Panc1 (cell line): ENCODE measurements around the gene STXBP4. TPM values are rescaled to one million over a fixed set of nuclear protein-coding genes. Genes with fewer than 3 reads are reported as not detected.

Experiments used
- ATAC-seq: fragments of 200-7000 bp; cut with Tn5 transposase; 2 replicates; pipeline ENCODE4 v1.9.1; 2020; ENCODE audit warnings: mild to moderate bottlenecking, moderate library complexity
- BruUV-seq: library from RNA; stranded (reverse); fragments of 400-500 nt; replicated peaks from 2 replicates; lab custom pipeline; 2021; lab: Mats Ljungman, UMichigan
- CTCF ChIA-PET: fragments of 300-600 bp; sonication (Branson Sonifier 250); formaldehyde crosslinking; loops from one replicate; lab custom pipeline; 2022; ENCODE audit warnings: antibody characterized with exemption; lab: Charles Lee
- POLR2A ChIA-PET: fragments of 300-600 bp; sonication (Branson Sonifier 250); formaldehyde crosslinking; loops from one replicate; lab custom pipeline; 2022; ENCODE audit warnings: antibody characterized with exemption; lab: Charles Lee
- DNase-seq: peaks from one replicate; pipeline ENCODE4 v3.0.0-alpha.2; 2010; ENCODE audit warnings: low read depth, low spot score
- H3K27ac ChIP-seq: 2 replicates; pipeline ENCODE4 v1.5.1; 2011; ENCODE audit warnings: mild to moderate bottlenecking, low read length, inconsistent platforms
- H3K27me3 ChIP-seq: fragments of 200-500 bp; sonication (Bioruptor generic); 2 replicates; pipeline ENCODE4 v1.6.0; 2014; ENCODE audit warnings: low read length, inconsistent platforms; ENCODE audit not compliant: control insufficient read depth, insufficient read depth
- H3K36me3 ChIP-seq: fragments of 200-500 bp; sonication (Bioruptor generic); 2 replicates; pipeline ENCODE4 v1.5.1; 2014; ENCODE audit warnings: inconsistent platforms, mild to moderate bottlenecking, low read length, moderate library complexity; ENCODE audit not compliant: control insufficient read depth, insufficient read depth
- H3K4me1 ChIP-seq: 2 replicates; pipeline ENCODE4 v1.5.1; 2011; ENCODE audit warnings: inconsistent platforms, mild to moderate bottlenecking, low read length, moderate library complexity; ENCODE audit not compliant: control insufficient read depth, insufficient read depth
- H3K4me3 ChIP-seq, 2 experiments: 2 replicates each; pipeline ENCODE4 v1.5.1; 2011 to 2012; ENCODE audit warnings: low read depth in 2 of 2, low read length in 2 of 2, mild to moderate bottlenecking in 2 of 2, inconsistent platforms in 1 of 2, moderate library complexity in 1 of 2
- H3K9me3 ChIP-seq: fragments of 200-500 bp; sonication (Bioruptor generic); 2 replicates; pipeline ENCODE4 v1.5.1; 2014; ENCODE audit warnings: low read depth, mild to moderate bottlenecking, inconsistent platforms, low read length, moderate library complexity; ENCODE audit not compliant: control insufficient read depth, insufficient read depth
- CTCF ChIP-seq: fragments of 450-650 bp; IDR thresholded peaks from 2 replicates; pipeline ENCODE4 v1.5.1; 2017; ENCODE audit warnings: mild to moderate bottlenecking
- POLR2AphosphoS5 ChIP-seq: IDR thresholded peaks from 2 replicates; pipeline ENCODE4 v1.6.1; 2012; ENCODE audit warnings: mild to moderate bottlenecking, low read depth, low read length, moderate library complexity
- REST ChIP-seq, 2 experiments: IDR thresholded peaks; 2 replicates each; pipeline ENCODE4 v1.6.1; 2011 to 2012; ENCODE audit warnings: low read depth in 2 of 2, control low read depth in 1 of 2, low read length in 1 of 2, mild to moderate bottlenecking in 1 of 2, moderate library complexity in 1 of 2; ENCODE audit not compliant: insufficient read depth in 1 of 2
- SIN3A ChIP-seq: IDR thresholded peaks from 2 replicates; pipeline ENCODE4 v1.6.1; 2012; ENCODE audit warnings: low read depth, mild to moderate bottlenecking, low read length, moderate library complexity, borderline replicate concordance; ENCODE audit not compliant: insufficient read depth
- TCF7L2 ChIP-seq: IDR thresholded peaks from 2 replicates; pipeline ENCODE4 v1.6.1; 2011; ENCODE audit warnings: mild to moderate bottlenecking, low read depth, low read length, inconsistent platforms
- in situ Hi-C: cut with HindIII; loops from 2 replicates; pipeline ENCODE4 v1.10.0; 2016; ENCODE audit warnings: low sequenced_read_pairs, low pct_unique_long_range_greater_than_20kb
- intact Hi-C: fragments of 100-400 bp; cut with micrococcal nuclease; formaldehyde crosslinking; loops from one replicate; pipeline ENCODE4 v1.10.0; 2022; ENCODE audit not compliant: unreplicated experiment
- total RNA-seq: library from RNA; stranded (reverse); gene quantifications from one replicate; pipeline ENCODE4 v1.2.1, GENCODE V29; 2021; ENCODE audit not compliant: unreplicated experiment

Gene STXBP4
- total RNA-seq, 1 experiment from 2014 or later, result 12.8 TPM

DNA sequence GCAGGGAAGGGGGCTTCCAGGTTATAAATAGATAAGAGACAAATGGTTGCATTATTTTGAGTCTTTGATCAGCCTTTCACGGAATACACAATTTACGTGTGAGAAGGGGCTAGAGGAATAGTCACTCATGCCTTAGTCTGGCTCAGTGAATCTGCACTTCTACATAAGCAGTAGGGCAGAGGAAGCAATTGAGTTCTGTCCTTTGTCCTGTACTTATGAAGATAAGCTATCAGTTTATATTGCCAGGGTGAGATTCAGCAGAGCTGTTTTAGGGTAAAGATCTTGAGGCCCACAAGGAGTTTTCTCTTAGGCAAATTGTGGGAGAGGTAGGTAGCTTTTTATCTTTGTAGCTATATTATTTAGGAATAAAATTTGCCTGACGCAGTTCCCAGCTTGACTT is 34.6 kb upstream of the STXBP4 start:
- Histone ChIP-seq H3K27ac (no peak overlapping the region), H3K9me3 (no peaks in the 10 kb centered on the region), H3K4me3 (no peak overlapping the region), H3K4me1 (no peaks in the 10 kb centered on the region), H3K36me3 (peaks cover 33% of the 10 kb centered on the region), H3K27me3 (no peaks in the 10 kb centered on the region)
- in situ Hi-C loops, result no loop called here
- ATAC-seq (no peak), DNase-seq (no peak)
- BruUV-seq, result no TSS peak
- ChIA-PET POLR2A (interaction anchor here (0.6 kb wide), 1 partner anchor 23 kb away, joined by 5 read pairs; no protein-coding TSS in a partner anchor), CTCF (no interaction called here)
- TF ChIP-seq POLR2AphosphoS5 (no peak), TCF7L2 (no peak), REST (IDR thresholded peaks at IDR 0.05; ENCODE audit: insufficient read depth in 1 of 2, low read depth in 2 of 2, low read length in 1 of 2) (no peak), CTCF (no peak), SIN3A (no peak)
- intact Hi-C loops, result no loop called here

DNA sequence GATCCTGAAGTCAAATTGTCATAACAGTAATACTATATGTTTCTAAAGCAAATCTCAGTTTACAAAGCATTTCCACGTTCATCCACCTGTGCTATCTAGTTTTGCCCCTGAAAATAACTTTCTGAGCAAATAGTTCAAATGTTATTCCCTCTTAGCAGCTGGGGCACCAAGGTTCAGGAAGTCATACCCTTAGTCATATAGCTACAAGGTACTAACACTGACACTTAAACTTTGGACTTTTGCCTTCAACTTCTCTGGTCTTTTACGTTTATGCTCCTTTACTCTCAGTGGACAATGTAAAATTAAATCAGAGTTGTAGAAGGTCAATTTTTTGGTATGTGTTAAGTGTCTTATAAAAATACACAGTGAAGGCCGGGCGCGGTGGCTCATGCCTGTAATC is 33.1 kb upstream of the STXBP4 start:
- H3K4me3 ChIP-seq, result no peak overlapping the region
- TF ChIP-seq TCF7L2, result no peak
- TF ChIP-seq SIN3A, result no peak
- TF ChIP-seq POLR2AphosphoS5, result no peak
- TF ChIP-seq CTCF, result no peak
- no peak for TF ChIP-seq REST (IDR thresholded peaks at IDR 0.05; ENCODE audit: insufficient read depth in 1 of 2, low read depth in 2 of 2, low read length in 1 of 2)
- H3K27ac ChIP-seq, result no peak overlapping the region
- intact Hi-C loops, result no loop called here
- no TSS peak for BruUV-seq
- no peaks in the 10 kb centered on the region for H3K9me3 ChIP-seq
- ChIA-PET CTCF (no interaction called here), POLR2A (interaction anchor here (0.7 kb wide), 1 partner anchor 374 kb away, joined by 3 read pairs; no protein-coding TSS in a partner anchor)
- H3K36me3 ChIP-seq, result peaks cover 29% of the 10 kb centered on the region
- ATAC-seq (no peak), DNase-seq (no peak)
- no peaks in the 10 kb centered on the region for H3K4me1 ChIP-seq
- in situ Hi-C loops, result no loop called here
- no peaks in the 10 kb centered on the region for H3K27me3 ChIP-seq
